GM12892 (cell line): ENCODE results near the gene ANKRD53.

ENCODE experiments used
- POLR2A ChIP-seq: IDR thresholded peaks from 2 replicates; pipeline ENCODE4 v1.6.1; 2011; ENCODE audit warnings: low read depth, low read length, control low read depth
- POLR2AphosphoS5 ChIP-seq: IDR thresholded peaks from 2 replicates; pipeline ENCODE4 v1.6.1; 2011; ENCODE audit warnings: low read depth, low read length, control low read depth
- TAF1 ChIP-seq: IDR thresholded peaks from 2 replicates; pipeline ENCODE4 v1.6.1; 2011; ENCODE audit warnings: low read depth, mild to moderate bottlenecking, control low read depth, low read length, borderline replicate concordance

GRCh38 chr2:70987386-70987785 lies 9.0 kb downstream of the ANKRD53 start:
- TF ChIP-seq TAF1 (no peak), POLR2AphosphoS5 (no peak), POLR2A (no peak)
